GM12875 (cell line): Measurements from ENCODE around the gene KLK7.

Experiments used
- H3K4me3 ChIP-seq: one replicate; pipeline ENCODE4 v1.5.1; 2011; ENCODE audit warnings: low read depth, low read length, control low read depth
- TF ChIP-seq, protein P1 (sequence below): IDR thresholded peaks from 2 replicates; pipeline ENCODE4 v1.5.1; 2011; ENCODE audit warnings: low read depth, mild to moderate bottlenecking, control low read depth, inconsistent platforms, low read length, moderate library complexity, borderline replicate concordance; ENCODE audit not compliant: insufficient read depth

Gene KLK7

DNA sequence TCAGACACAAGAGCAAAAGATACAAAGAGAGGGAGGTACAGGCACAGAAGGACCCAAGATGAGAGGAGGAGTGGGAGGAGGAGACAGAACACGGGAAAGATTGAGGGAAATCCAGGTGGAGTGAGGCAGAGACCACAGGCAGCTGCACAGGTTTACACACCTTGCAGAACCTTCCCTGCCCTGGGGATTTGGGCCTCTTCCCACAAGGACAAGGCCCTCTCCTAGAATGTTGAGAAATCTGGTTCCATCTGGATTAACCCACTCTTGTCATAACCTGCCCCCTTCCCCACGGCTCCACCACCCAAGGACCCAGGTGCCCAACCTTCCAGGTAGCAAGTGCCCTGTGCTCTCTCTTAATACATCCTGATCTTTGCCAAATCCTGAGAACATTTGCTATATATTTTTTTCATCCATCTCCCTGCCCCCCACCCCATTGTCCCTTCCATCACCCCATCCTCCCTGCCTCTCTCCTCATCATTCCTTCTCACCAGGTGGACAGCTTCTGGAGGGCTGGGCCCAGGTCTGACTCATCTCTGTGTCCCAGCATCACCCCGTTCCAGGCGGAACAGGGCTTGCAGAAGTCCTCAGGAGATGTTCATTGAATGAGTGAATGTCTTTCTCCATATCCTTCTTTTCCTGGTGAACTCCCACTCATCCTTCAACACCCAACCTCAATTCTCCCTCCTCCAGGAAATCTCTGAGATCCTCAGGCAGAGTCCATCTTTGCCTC is 26.5 kb upstream of the KLK7 start:
- TF ChIP-seq, protein P1, sequence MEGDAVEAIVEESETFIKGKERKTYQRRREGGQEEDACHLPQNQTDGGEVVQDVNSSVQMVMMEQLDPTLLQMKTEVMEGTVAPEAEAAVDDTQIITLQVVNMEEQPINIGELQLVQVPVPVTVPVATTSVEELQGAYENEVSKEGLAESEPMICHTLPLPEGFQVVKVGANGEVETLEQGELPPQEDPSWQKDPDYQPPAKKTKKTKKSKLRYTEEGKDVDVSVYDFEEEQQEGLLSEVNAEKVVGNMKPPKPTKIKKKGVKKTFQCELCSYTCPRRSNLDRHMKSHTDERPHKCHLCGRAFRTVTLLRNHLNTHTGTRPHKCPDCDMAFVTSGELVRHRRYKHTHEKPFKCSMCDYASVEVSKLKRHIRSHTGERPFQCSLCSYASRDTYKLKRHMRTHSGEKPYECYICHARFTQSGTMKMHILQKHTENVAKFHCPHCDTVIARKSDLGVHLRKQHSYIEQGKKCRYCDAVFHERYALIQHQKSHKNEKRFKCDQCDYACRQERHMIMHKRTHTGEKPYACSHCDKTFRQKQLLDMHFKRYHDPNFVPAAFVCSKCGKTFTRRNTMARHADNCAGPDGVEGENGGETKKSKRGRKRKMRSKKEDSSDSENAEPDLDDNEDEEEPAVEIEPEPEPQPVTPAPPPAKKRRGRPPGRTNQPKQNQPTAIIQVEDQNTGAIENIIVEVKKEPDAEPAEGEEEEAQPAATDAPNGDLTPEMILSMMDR, result no peak
- H3K4me3 ChIP-seq, result no peak overlapping the region

DNA sequence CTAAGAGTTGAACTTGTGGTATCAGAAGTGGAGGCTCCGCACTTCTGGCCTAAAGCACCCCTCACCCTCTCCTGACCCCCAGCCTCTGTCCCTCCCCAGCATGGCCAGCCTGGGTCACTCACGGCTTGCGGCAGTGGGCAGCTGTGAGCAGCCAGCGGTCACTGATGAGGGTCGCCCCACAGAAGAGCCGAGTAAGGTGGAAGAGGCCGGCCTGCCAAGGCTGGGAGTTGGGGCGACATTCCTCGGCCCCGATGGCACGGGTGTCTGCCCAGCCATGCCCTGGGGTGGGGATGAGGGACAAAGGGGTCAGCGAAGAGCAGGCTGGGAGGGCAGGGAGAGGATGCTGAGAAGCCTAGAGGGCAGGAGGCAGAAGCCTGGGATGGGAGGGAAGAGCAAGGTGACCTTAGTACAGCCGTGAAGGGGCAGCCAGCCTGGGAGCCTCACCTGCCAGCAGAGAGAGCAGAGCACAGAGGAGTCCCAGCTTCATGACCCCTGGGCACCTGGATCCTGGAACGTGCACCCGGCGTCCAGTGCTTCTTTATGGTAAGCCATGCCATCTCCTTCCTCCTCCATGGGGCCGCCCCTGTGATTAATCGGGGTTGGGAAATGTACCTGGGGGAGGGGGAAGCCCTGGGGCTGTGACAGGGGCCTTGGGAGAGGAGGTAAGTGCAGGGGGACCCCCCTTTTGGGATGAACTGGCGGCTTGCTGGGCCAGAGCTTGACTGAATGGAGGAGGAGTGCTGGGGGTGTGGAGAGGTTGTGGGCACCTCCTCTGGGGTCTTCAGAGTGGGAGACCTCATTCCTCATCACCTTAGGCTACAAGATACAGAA is 25.6 kb upstream of the KLK7 start:
- H3K4me3 ChIP-seq, result no peak overlapping the region
- TF ChIP-seq, protein P1, result no peak

DNA sequence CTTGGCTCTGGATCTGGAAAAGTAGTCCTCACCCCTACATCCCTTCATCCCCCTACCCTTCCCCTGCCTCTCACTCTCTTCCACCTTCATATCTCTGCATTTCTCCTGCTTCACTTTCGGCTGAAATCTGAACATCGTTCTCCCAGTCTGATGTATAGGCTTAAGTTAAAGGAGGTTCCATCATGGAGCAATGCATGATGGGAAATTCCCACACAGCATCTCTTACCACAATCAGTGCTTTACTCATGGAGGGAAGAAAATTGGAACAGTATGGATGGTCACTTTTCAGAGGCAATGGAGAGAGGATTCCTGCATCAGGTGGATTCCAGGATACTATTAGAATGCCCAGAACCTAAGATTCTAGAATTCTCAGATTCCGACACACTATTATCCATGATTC is 23.8 kb upstream of the KLK7 start:
- no peak overlapping the region for H3K4me3 ChIP-seq
- TF ChIP-seq, protein P1, result no peak

DNA sequence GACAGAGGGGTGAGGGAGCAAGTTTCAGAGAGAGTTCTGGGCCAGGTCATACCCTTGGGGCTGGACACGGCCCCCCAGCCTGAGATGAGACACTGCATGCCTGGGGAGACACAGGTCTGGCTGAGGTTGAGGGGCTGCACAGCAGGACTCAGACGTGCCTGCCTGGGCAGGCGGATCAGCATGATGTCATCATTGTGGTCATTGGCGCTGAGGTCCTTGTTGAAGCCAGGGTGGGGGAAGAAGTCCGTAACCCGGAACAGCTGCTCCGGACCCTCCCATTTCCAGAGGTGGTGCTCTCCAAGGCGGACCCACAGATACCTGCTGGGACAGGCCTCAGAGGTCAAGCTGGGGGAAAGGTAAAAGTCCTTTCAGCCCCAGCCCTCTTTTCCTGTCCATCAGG is 22.7 kb upstream of the KLK7 start:
- H3K4me3 ChIP-seq, result no peak overlapping the region
- TF ChIP-seq, protein P1, result no peak

DNA sequence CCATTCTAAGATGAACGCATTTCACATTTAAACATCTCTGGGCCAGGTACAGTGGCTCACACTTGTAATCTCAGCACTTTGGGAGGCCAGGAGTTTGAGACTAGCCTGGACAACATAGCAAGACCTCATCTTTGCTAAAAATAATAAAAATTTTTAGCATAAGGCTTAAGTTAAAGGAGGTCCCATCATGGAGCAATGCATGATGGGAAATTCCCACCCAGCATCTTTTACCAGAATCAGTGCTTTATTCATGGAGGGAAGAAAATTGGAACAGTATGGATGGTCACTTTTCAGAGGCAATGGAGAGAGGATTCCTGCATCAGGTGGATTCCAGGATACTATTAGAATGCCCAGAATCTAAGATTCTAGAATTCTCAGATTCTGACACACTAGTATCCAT is 21.5 kb upstream of the KLK7 start:
- no peak overlapping the region for H3K4me3 ChIP-seq
- TF ChIP-seq, protein P1, result no peak

DNA sequence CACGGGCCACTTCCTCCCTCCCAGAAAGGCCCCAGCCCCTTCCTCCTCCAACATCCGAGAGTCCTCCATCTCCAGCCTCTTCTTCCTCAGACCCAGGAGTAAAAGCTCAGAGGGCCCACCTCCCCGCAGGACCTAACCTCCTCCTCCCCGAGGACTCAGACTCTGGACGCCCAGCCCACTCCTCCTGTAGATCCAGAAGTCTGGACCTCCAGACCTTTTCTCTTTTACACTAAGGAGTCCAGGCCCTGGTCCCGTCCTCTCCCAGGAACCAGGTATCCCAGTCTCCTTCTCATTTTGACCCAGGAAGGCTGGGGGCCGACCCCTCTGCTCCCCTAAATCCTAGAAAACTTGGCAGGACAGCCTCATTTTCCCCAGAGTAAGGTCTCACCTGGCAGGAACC is 19.6 kb upstream of the KLK7 start:
- TF ChIP-seq, protein P1, result no peak
- H3K4me3 ChIP-seq, result no peak overlapping the region
